ENCODE data around the gene TMEM225B. TPM values are rescaled to one million over a fixed set of nuclear protein-coding genes. Genes with fewer than 3 reads are reported as not detected.

TMEM225B gene
- polyA plus RNA-seq, 1 donor from 2014 or later, result 2.9 TPM

DNA sequence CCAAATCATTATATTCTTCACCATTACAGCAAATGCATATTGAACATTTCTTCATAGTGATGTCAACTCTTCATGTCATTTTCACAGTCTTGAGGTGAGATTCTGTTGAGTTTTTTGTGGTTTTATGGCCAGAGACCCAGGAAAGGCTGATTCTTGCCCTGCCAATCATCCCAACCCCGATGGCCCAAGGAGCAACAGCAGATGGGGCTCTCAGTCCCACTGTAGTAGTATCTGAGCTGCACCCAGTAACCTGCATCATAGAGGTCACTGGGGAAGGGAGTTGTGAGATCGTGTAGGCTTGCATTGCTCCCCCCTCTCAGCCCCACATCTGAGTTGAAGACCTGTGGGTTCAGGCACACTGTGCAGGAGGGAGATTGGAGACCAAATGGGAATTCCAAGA is 45.4 kb downstream of the TMEM225B start:
- Histone ChIP-seq H3K4me3 (ENCODE audit: low read length) (no peak overlapping the region), H3K9me2 (ENCODE audit: insufficient read depth, low read length) (no peaks in the 10 kb centered on the region), H4K20me1 (ENCODE audit: insufficient read depth) (no peaks in the 10 kb centered on the region), H3K36me3 (ENCODE audit: insufficient read depth, low read length) (no peaks in the 10 kb centered on the region), H3K79me2 (replicated peaks; ENCODE audit: insufficient read depth, low read length) (no peaks in the 10 kb centered on the region), H3K27me3 (ENCODE audit: insufficient read depth, low read depth, low read length) (no peaks in the 10 kb centered on the region), H3K4me2 (ENCODE audit: low read length) (no peak overlapping the region), H3F3A (ENCODE audit: insufficient read depth, low read length, poor library complexity, severe bottlenecking) (no peaks in the 10 kb centered on the region), H2AFZ (ENCODE audit: low read depth, low read length) (no peak overlapping the region), H3K9me3 (ENCODE audit: low read length) (no peaks in the 10 kb centered on the region), H3K27ac (ENCODE audit: low read length) (no peak overlapping the region), H3K9ac (ENCODE audit: low read length) (no peak overlapping the region)
- TF ChIP-seq EZH2 (IDR thresholded peaks at IDR 0.05; ENCODE audit: borderline replicate concordance, insufficient read depth, low read length, poor library complexity, severe bottlenecking) (no peak), TAF1 (IDR thresholded peaks at IDR 0.05; ENCODE audit: low read depth) (no peak), RAD21 (conservative IDR thresholded peaks at IDR 0.05) (no peak), EP300 (conservative IDR thresholded peaks at IDR 0.05; ENCODE audit: poor library complexity, severe bottlenecking) (no peak), POLR2AphosphoS5 (IDR thresholded peaks at IDR 0.05) (no peak), SMC3 (conservative IDR thresholded peaks at IDR 0.05; ENCODE audit: poor library complexity) (no peak), REST (IDR thresholded peaks at IDR 0.05; ENCODE audit: borderline replicate concordance) (no peak), MXI1 (conservative IDR thresholded peaks at IDR 0.05; ENCODE audit: poor library complexity, severe bottlenecking) (no peak)
- TF ChIP-seq, protein P1, sequence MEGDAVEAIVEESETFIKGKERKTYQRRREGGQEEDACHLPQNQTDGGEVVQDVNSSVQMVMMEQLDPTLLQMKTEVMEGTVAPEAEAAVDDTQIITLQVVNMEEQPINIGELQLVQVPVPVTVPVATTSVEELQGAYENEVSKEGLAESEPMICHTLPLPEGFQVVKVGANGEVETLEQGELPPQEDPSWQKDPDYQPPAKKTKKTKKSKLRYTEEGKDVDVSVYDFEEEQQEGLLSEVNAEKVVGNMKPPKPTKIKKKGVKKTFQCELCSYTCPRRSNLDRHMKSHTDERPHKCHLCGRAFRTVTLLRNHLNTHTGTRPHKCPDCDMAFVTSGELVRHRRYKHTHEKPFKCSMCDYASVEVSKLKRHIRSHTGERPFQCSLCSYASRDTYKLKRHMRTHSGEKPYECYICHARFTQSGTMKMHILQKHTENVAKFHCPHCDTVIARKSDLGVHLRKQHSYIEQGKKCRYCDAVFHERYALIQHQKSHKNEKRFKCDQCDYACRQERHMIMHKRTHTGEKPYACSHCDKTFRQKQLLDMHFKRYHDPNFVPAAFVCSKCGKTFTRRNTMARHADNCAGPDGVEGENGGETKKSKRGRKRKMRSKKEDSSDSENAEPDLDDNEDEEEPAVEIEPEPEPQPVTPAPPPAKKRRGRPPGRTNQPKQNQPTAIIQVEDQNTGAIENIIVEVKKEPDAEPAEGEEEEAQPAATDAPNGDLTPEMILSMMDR (IDR thresholded peaks at IDR 0.05; ENCODE audit: poor library complexity, severe bottlenecking), result no peak

GRCh38 chr7:99644431-99644830 is 46.4 kb downstream of the TMEM225B start:
- Histone ChIP-seq H3K9me2 (ENCODE audit: insufficient read depth, low read length) (no peaks in the 10 kb centered on the region), H4K20me1 (ENCODE audit: insufficient read depth) (no peaks in the 10 kb centered on the region), H3K4me3 (ENCODE audit: low read length) (no peak overlapping the region), H3F3A (ENCODE audit: insufficient read depth, low read length, poor library complexity, severe bottlenecking) (no peaks in the 10 kb centered on the region), H3K9me3 (ENCODE audit: low read length) (no peaks in the 10 kb centered on the region), H3K79me2 (replicated peaks; ENCODE audit: insufficient read depth, low read length) (no peaks in the 10 kb centered on the region), H3K27ac (ENCODE audit: low read length) (no peak overlapping the region), H3K4me2 (ENCODE audit: low read length) (no peak overlapping the region), H3K36me3 (ENCODE audit: insufficient read depth, low read length) (no peaks in the 10 kb centered on the region), H2AFZ (ENCODE audit: low read depth, low read length) (no peak overlapping the region), H3K9ac (ENCODE audit: low read length) (no peak overlapping the region), H3K27me3 (ENCODE audit: insufficient read depth, low read depth, low read length) (no peaks in the 10 kb centered on the region)
- TF ChIP-seq, protein P1 (IDR thresholded peaks at IDR 0.05; ENCODE audit: poor library complexity, severe bottlenecking), result no peak
- TF ChIP-seq TAF1 (IDR thresholded peaks at IDR 0.05; ENCODE audit: low read depth) (no peak), RAD21 (conservative IDR thresholded peaks at IDR 0.05) (no peak)
